WI38 (cell line): Measurements from ENCODE around the gene AGBL4.

Experiments
- H3K4me3 ChIP-seq: 2 replicates; pipeline ENCODE4 v1.5.1; 2011; ENCODE audit warnings: low read depth, mild to moderate bottlenecking, control low read depth, low read length
- TF ChIP-seq, protein P1 (sequence below): IDR thresholded peaks from 2 replicates; pipeline ENCODE4 v1.5.1; 2012; ENCODE audit warnings: low read depth, mild to moderate bottlenecking, control low read depth, low read length

AGBL4 gene

DNA sequence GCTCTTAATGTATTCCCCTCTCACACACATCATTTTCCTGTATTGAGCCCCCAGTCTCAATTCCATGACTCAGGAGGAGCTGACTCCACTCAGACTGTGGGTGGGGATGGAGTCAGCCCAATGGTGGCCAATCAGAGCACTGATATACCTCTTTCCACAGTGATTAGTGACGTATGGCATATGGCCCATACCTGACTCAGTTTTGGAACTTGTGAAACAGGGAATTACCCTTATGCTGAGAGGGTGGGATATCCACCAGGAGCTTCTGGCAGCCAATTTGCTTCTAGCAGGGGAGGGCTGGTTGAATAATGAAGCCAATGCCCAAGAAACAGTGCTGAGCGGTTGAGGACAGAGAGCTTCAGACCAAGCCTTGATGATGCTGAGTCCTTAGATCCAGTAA is 1465.4 kb downstream of the AGBL4 start:
- TF ChIP-seq, protein P1, sequence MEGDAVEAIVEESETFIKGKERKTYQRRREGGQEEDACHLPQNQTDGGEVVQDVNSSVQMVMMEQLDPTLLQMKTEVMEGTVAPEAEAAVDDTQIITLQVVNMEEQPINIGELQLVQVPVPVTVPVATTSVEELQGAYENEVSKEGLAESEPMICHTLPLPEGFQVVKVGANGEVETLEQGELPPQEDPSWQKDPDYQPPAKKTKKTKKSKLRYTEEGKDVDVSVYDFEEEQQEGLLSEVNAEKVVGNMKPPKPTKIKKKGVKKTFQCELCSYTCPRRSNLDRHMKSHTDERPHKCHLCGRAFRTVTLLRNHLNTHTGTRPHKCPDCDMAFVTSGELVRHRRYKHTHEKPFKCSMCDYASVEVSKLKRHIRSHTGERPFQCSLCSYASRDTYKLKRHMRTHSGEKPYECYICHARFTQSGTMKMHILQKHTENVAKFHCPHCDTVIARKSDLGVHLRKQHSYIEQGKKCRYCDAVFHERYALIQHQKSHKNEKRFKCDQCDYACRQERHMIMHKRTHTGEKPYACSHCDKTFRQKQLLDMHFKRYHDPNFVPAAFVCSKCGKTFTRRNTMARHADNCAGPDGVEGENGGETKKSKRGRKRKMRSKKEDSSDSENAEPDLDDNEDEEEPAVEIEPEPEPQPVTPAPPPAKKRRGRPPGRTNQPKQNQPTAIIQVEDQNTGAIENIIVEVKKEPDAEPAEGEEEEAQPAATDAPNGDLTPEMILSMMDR: no peak
- no peak overlapping the region for H3K4me3 ChIP-seq

DNA sequence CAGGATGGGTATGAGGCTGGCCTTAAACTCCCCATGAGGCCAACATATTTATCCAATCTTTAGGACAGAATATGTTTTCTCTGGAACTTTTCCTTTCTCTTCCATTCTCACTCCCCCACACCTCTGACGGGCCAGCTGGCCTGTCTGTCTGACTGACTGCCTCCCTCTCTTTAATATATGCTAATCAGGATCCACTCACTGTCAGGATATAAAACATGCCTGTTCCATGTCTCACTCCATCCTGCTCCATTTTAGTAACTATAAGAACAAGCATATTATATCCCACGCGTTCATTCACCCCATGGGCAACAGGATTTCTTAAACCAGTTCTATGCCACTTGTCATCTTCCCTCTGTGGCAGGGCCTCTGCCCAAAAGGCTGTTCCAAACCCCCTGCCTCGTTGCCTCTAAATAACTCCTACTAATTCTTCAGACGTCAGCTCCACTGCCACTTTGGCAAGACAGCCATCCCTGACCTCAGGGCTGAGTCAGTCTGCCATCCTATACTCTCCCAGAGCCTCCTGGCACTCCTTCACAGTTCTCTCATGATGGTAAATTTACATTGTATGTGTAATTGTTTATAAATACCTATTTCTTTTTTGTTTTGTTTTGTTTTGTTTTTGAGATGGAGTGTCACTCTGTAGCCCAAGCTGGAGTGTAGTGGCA is 1467.4 kb downstream of the AGBL4 start:
- H3K4me3 ChIP-seq: no peak overlapping the region
- TF ChIP-seq, protein P1: no peak

DNA sequence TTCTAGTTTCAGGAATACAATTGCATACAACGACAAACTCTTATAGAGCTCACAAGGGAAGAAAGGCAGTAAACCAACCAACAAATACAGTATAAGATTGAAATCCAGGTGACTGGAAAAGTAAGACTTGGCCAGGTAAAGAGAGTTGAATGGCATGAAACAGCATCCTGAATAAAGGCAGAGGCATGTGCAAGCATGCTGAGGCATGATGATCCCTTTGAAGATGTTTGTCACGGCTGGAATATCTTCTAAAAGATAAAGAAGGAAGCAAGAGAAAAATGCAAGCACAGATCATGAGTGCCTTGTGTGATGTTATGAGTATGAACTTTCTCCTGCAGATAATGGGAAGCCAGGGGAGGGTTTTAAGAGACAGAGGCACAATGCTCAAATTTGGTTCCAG is 1468.5 kb downstream of the AGBL4 start:
- H3K4me3 ChIP-seq: no peak overlapping the region
- TF ChIP-seq, protein P1: no peak

DNA sequence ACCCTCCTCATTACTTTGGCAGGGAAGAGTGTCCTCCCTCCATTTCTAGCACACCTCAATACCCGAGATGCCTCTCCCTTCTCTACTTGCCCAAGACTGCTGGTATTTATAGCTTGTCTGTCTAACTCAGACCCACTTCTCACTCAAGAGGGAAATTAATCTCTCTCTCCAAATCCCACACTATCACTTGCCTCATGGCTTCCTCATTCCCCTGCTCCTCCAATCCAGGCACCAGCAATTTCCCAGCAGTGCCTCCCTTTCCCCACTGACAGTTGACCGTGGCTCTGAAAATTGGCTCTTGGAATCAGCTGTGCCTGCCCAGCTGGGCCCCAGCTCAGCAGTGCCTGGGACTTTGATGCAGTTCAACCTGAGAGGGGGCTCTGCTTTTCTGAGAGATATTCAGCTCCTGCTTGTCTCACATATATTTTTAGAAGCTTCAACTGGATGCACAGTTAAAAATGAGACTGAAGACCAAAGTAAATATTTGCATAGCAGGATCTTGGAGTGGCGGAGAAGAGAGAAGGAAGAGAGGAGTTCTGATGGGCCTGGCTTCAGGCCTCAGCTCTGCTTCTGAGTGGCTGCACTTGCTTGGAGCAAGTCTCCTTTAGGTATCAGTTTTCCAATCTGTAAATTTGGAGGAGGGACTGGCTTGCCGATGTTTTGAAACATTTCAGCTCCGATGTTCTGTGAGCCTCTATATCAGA is 1470.7 kb downstream of the AGBL4 start:
- TF ChIP-seq, protein P1: no peak
- H3K4me3 ChIP-seq: no peak overlapping the region

DNA sequence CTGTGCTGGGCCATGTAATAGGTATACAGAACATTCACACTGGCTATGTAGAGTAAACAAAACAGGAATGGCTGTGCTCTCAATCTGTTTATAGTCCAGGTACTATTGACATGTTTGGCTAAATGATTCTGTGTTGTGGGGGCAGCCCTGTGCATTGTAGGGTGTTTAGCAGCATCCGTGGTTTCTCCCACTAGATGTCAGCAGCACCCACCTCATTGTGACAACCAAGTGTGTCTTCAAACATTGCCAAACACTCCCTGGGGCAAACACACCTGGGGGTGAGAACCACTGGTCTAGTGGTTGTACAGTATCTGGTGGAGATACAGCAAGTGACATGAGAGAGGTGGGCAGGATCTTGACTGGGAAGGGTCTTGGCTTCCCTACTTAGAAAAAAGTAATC is 1471.3 kb downstream of the AGBL4 start:
- H3K4me3 ChIP-seq: no peak overlapping the region
- TF ChIP-seq, protein P1: no peak

DNA sequence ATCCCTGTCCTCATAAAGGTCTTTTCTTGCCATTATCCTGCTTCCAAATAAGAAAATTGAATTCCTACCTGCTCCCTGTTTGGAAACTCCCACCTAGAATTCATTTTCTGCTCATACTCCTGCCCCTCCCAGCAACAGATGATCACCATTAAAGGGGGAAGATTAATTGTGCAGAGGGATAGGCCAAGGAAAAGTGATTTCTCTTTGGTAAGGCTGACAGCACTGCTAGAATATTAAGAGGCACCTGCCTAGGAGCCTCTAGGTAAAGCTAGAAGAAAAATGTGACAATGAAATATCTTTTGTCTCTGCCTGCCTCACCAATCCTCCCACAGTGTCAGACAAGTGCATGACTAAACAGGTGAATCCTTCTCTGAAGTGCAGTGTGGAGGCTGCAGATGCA is 1474.8 kb downstream of the AGBL4 start:
- TF ChIP-seq, protein P1: no peak
- H3K4me3 ChIP-seq: no peak overlapping the region

DNA sequence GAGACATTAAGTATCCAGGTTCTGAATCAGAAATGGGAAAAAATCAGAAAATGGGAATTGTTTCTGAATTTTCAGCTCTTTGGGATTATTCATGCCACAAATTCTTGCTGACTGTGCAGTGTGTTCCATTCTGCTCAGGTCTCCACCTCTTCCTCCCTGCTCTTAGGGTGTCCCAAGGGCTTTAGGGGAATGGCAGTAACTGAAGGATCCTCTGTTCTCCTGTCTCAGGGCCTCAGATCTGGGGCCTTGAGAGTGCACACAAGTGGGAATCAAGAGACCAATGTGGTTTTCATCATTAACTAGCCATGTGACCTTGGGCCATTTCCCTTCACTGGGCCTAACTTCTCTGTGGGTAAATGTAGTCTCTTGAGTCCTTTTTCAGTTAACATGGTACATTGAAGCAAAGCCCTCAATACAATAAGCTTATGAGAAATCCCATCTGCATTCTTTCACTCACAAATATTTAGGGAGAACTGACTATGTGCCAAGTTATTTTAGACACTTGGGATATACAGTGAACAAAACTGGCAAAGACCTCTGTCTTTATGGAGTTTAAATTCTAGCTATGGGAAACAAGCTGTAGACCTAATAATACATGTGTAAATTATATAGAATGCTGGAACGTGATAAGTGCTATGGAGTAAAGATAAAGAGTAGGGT is 1476.1 kb downstream of the AGBL4 start:
- H3K4me3 ChIP-seq: no peak overlapping the region
- TF ChIP-seq, protein P1: no peak
